OCI-LY7 (cell line): Measurements from ENCODE around the gene ASS1.

Experiments
- EZH2phosphoT487 ChIP-seq: fragments of 200-600 bp; sonication (generic); IDR thresholded peaks from 2 replicates; pipeline ENCODE4 v1.6.1; 2018; ENCODE audit warnings: low read depth, borderline replicate concordance, mild to moderate bottlenecking, mixed run types, antibody characterized with exemption, low read length, moderate library complexity, mixed read lengths
- TF ChIP-seq, protein P1 (sequence below): fragments of 200-600 bp; sonication (generic); conservative IDR thresholded peaks from 2 replicates; pipeline ENCODE4 v1.5.1; 2014; ENCODE audit warnings: mild to moderate bottlenecking, antibody characterized with exemption, low read length, moderate library complexity, mixed read lengths

- TF ChIP-seq, protein P1, sequence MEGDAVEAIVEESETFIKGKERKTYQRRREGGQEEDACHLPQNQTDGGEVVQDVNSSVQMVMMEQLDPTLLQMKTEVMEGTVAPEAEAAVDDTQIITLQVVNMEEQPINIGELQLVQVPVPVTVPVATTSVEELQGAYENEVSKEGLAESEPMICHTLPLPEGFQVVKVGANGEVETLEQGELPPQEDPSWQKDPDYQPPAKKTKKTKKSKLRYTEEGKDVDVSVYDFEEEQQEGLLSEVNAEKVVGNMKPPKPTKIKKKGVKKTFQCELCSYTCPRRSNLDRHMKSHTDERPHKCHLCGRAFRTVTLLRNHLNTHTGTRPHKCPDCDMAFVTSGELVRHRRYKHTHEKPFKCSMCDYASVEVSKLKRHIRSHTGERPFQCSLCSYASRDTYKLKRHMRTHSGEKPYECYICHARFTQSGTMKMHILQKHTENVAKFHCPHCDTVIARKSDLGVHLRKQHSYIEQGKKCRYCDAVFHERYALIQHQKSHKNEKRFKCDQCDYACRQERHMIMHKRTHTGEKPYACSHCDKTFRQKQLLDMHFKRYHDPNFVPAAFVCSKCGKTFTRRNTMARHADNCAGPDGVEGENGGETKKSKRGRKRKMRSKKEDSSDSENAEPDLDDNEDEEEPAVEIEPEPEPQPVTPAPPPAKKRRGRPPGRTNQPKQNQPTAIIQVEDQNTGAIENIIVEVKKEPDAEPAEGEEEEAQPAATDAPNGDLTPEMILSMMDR: no peak
- TF ChIP-seq EZH2phosphoT487: no peak
These were observed 73.5 kb downstream of the ASS1 start for GRCh38 chr9:130518233-130518632.
